GM12875 (cell line): Measurements from ENCODE around the gene DCLK3.

Experiments
- H3K4me3 ChIP-seq: one replicate; pipeline ENCODE4 v1.5.1; 2011; ENCODE audit warnings: low read depth, low read length, control low read depth
- TF ChIP-seq, protein P1 (sequence below): IDR thresholded peaks from 2 replicates; pipeline ENCODE4 v1.5.1; 2011; ENCODE audit warnings: low read depth, mild to moderate bottlenecking, control low read depth, inconsistent platforms, low read length, moderate library complexity, borderline replicate concordance; ENCODE audit not compliant: insufficient read depth

The DCLK3 gene

DNA sequence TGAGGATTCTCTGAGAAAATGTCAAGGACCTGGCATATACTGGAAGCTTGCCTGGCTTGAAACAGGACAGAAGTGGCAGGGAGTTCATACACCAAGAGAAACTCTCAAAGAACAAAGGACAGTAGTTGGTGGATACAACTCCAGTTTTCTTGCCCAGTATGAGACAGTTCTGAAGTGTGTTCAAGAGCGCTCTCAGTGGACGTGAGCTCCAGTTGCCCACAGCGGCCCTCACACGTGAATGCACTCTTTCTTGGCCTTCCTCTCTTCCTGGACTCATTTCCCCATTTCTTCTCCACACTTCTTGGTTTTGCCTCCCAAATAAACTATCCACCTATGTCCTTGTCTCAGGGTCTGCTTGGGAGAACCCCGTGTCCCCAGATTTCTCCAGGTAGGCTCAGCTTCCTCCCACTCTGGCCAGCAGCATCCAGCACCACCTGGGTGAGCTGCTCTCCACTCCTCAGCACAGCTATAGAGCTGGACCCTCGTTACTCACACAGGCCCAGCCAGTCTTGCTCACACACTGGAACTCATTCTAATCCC lies 54.5 kb downstream of the DCLK3 start:
- H3K4me3 ChIP-seq = no peak overlapping the region
- TF ChIP-seq, protein P1, sequence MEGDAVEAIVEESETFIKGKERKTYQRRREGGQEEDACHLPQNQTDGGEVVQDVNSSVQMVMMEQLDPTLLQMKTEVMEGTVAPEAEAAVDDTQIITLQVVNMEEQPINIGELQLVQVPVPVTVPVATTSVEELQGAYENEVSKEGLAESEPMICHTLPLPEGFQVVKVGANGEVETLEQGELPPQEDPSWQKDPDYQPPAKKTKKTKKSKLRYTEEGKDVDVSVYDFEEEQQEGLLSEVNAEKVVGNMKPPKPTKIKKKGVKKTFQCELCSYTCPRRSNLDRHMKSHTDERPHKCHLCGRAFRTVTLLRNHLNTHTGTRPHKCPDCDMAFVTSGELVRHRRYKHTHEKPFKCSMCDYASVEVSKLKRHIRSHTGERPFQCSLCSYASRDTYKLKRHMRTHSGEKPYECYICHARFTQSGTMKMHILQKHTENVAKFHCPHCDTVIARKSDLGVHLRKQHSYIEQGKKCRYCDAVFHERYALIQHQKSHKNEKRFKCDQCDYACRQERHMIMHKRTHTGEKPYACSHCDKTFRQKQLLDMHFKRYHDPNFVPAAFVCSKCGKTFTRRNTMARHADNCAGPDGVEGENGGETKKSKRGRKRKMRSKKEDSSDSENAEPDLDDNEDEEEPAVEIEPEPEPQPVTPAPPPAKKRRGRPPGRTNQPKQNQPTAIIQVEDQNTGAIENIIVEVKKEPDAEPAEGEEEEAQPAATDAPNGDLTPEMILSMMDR = no peak

DNA sequence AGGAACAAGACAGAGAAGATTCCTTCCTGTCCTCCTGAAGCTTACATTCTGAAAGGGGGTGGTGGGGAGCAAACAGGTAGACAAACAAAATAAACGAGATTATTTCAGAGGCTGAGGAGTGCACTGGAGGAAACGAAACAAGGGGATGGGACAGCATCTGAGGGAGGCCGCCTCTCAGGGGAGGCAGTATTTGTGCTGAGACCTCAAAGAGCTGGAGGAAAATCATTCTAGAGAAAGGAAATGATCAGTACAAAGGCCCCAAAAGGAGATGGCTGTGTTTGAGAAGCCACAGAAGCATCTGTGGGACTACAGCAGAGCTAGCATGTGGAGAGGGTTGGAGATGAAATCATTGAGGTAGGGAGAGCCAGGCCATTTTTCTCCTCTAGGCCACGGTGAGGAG lies 55.1 kb downstream of the DCLK3 start:
- no peak overlapping the region for H3K4me3 ChIP-seq
- TF ChIP-seq, protein P1 = no peak

DNA sequence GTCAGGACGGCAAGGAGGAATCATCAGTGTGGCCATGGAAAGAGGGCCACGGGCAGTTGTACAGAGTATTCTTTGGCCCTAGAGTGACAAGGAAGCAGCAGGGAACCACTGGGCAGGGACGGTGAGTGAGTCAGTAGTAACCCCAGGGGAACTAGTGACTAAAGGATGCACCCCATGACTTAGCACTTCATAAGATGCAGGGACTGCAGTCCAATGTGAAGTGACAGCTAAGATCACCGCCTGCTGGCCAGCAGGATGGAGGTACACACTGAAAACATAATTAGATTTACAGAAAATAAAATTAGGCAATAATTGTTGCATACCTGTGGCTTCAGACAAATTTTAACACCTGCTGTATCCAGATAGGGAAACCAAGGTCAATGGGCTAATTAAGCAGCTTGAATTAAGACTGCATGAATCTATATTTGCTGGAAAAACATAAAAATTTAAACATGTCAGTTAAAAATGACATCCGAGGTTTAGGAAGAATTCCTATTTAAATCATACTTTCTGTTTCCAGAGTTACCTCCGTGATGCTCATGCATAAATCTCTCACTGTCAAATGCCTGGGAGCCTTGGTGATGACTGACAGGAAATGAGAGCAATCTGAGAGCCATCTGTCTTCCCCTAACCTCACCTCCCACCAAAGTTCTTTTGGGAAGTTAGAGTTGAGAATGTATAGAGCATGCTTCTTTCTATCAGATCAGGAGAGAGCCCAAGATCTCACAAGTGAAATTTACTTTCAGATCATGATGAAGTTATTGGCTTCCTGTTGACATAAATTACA lies 56.5 kb downstream of the DCLK3 start:
- no peak overlapping the region for H3K4me3 ChIP-seq
- TF ChIP-seq, protein P1 = no peak

DNA sequence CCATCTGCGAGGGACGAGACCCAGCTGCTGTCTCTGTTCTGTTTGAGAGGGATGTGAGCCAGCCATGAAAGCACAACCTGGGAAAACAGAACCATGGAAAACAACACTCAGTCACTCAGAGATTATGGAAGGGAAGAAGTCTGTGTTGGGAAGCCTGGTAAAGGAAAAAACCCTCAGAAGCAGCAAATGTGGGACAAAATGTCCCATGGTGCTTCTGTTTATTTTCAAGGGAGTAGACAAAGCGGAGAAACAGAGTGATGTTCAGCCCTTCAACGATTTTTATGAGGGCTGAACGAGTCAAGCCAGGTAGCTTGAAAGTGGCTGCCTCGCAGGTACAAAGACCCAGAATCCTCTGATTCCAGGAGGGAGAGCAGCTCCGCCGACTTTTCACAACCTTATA lies 59.3 kb downstream of the DCLK3 start:
- TF ChIP-seq, protein P1 = no peak
- H3K4me3 ChIP-seq = no peak overlapping the region

DNA sequence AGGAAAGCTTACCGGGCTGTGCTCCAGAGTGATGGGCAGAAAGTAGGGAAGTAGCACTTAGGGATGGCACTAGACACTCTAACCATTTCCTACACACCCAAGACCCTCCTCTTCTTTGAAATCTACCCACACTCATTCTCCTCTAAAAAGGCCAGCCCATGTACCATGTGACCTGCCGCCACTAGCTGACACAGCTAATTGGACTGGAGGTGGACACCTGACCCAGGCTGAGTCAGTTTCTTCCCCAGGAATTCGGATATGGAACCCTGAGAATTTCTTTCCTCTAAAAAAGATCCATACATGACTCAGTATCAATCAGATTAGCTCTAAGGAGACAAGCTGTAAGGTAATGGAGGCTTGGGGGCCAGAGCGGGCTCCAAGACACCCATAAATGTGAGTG lies 60.1 kb downstream of the DCLK3 start:
- H3K4me3 ChIP-seq = no peak overlapping the region
- TF ChIP-seq, protein P1 = no peak

DNA sequence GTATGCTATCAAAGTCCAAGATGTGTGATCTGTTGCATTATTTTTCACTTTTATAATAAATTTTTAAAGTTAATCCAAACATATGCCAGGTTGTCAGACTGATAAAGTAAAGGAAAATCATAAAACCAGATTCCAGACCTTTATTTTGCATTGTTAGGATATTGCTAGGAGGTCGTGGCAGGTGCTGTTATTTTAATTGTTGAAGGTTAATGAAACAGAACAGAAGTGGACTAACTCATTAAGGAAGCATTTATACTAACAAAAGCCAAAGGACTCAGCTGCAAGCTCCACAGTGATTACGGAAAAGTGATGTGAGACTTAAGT lies 63.1 kb downstream of the DCLK3 start:
- TF ChIP-seq, protein P1 = no peak
- no peak overlapping the region for H3K4me3 ChIP-seq
